Epithelial cell of proximal tubule (primary cell): Measurements from ENCODE around the gene CACNA1D. TPM values are rescaled to one million over a fixed set of nuclear protein-coding genes. Genes with fewer than 3 reads are reported as not detected.

Experiments used
- DNase-seq: peaks from one replicate; pipeline ENCODE4 v3.0.0-alpha.2; 2011; ENCODE audit warnings: low read depth
- H3K4me3 ChIP-seq: 2 replicates; pipeline ENCODE4 v1.5.1; 2011; ENCODE audit warnings: low read depth, mild to moderate bottlenecking, low read length
- total RNA-seq: library from RNA; depleted of rRNA; stranded (reverse); fragments of >200 nt; gene quantifications from 2 replicates; pipeline ENCODE4 v1.2.3, GENCODE V29; 2015
- TF ChIP-seq, protein P1 (sequence below): conservative IDR thresholded peaks from 2 replicates; pipeline ENCODE4 v1.5.1; 2012; ENCODE audit warnings: low read depth, mild to moderate bottlenecking, low read length

CACNA1D gene
- total RNA-seq, 1 donor from 2014 or later, result 1.9 TPM

DNA sequence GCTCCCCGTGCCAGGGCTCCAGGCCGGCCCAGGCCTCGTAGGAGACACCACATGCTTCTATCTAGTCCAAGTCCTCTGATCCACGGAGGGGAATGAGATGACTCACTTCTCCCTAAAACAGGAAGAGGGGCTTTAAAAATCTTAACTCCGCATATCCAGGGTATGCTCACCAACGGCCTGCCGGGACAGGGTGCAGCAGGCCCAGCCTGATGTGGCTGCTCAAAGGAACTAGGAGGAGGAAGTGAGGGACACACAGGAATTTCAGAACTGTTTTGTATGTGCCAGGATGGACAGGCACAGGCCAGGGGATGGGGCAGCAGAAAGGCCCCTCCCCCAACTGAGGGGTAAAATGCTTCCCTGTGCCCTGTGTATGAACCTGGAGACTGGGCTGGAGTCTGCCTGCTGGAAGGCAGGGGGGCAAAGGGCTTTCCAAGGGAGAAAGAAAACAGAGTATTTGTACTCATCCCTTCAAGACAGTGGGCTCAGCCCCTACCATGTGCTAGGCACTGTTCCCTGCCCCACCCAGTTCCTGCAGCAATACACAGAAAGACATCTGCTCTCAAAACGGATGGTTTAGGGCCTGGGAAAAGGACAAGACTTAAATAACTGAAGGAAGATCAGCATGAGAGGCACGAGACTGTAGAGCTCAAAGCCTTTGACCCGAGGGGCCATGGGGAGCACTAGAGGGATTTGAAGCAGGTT is 329.7 kb downstream of the CACNA1D start:
- DNase-seq, result no peak
- no peak overlapping the region for H3K4me3 ChIP-seq
- TF ChIP-seq, protein P1, sequence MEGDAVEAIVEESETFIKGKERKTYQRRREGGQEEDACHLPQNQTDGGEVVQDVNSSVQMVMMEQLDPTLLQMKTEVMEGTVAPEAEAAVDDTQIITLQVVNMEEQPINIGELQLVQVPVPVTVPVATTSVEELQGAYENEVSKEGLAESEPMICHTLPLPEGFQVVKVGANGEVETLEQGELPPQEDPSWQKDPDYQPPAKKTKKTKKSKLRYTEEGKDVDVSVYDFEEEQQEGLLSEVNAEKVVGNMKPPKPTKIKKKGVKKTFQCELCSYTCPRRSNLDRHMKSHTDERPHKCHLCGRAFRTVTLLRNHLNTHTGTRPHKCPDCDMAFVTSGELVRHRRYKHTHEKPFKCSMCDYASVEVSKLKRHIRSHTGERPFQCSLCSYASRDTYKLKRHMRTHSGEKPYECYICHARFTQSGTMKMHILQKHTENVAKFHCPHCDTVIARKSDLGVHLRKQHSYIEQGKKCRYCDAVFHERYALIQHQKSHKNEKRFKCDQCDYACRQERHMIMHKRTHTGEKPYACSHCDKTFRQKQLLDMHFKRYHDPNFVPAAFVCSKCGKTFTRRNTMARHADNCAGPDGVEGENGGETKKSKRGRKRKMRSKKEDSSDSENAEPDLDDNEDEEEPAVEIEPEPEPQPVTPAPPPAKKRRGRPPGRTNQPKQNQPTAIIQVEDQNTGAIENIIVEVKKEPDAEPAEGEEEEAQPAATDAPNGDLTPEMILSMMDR, result no peak

DNA sequence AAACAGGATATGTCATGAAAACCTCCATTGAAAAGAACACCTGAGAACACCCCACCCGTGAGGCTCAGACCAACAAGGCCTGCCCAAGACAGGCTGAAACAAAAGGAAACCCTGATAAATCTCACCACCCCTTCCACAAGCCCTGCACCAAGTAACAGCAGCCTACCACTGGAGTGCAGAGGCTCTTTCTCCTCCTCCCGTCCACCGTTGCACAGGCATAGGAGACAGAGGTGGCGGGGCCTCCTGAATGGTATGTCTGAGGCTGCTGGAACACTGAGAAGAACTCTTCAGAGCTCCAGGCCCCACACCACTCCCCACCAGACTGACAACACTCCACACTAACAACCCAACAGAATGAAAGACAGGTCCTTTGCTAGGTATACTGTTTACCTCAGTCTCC is 330.4 kb downstream of the CACNA1D start:
- H3K4me3 ChIP-seq, result no peak overlapping the region
- TF ChIP-seq, protein P1, result no peak
- no peak for DNase-seq

DNA sequence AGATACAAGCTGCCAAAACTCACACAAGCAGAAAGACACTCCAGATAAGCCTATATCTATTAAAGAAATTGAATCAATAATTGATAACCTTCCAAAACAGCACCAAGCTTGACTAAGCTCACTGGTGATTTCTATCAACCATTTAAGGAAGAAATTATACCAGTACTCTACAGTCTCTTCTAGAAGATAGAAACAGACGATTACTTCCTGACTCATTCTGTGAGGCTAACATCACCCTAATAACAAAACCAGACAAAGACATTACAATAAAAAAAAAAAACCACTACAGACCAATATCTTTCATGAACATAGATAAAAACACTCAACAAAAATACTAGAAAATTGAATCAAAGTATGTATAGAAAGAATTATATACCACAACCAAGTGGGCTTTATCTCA is 331.6 kb downstream of the CACNA1D start:
- DNase-seq, result no peak
- no peak overlapping the region for H3K4me3 ChIP-seq
- TF ChIP-seq, protein P1, result no peak

DNA sequence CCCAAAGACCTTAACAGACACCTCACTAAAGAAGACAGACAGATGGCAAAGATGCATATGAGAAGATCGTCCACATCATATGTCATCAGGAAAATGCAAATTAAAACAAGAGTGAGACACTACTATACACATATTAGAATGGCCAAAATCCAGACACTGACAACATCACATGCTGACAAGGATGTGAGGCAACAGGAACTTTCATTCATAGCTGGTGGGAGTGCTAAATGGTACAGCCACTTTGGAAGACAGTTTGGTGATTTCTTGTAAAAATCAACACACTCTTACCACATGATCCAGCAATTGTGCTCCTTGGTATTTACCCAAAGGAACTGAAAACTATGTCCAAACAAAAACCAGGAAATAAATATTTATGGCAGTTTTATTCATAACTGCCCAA is 334.2 kb downstream of the CACNA1D start:
- no peak overlapping the region for H3K4me3 ChIP-seq
- TF ChIP-seq, protein P1, result no peak
- DNase-seq, result no peak

GRCh38 chr3:53829605-53830004 is 335.2 kb downstream of the CACNA1D start:
- H3K4me3 ChIP-seq, result no peak overlapping the region
- TF ChIP-seq, protein P1, result no peak
- DNase-seq, result no peak

GRCh38 chr3:53830944-53831343 is 336.5 kb downstream of the CACNA1D start:
- no peak for DNase-seq
- no peak overlapping the region for H3K4me3 ChIP-seq
- TF ChIP-seq, protein P1, result no peak

DNA sequence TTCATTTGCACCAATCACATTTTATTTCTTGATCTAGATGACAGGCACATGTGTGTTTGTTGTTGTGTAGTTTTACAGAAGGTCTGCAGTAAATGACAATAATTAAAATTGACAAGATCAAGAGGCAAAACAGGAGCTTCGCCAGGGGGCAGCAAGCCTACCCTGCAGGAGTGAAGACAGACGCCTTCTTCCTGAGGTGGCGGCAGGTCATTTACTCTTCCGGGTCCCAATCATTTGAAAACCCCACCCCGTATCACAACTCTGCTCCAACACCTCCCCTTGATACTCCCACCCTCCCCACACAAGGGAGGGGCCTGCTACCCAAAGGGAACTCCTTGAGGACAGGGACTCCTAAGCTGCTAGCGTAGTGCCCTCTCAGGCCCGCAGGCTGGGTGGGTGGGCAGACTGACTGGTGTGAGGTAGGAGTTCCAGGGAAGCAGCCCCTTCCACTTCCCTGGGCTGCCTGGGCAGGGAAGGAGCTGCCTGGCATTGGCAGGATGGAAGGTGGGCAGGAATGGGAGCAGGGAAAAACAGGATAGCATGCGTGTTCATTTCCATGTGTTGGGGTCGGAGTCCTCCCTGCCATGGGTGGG is 338.7 kb downstream of the CACNA1D start:
- H3K4me3 ChIP-seq, result no peak overlapping the region
- TF ChIP-seq, protein P1, result no peak
- DNase-seq, result no peak
